Tongue (tissue), 2 donors: ENCODE results near the gene SFXN5. TPM values are rescaled to one million over a fixed set of nuclear protein-coding genes. Genes with fewer than 3 reads are reported as not detected.

Experiments used
- DNase-seq: peaks from one replicate; pipeline ENCODE4 v3.0.0-alpha.2; 2015
- total RNA-seq: library from RNA; depleted of rRNA; stranded (reverse); fragments of >200 nt; gene quantifications from one replicate; pipeline ENCODE4 v1.2.3, GENCODE V29; 2014

The SFXN5 gene
- total RNA-seq, 1 donor from 2014 or later: 7.3 TPM

DNA sequence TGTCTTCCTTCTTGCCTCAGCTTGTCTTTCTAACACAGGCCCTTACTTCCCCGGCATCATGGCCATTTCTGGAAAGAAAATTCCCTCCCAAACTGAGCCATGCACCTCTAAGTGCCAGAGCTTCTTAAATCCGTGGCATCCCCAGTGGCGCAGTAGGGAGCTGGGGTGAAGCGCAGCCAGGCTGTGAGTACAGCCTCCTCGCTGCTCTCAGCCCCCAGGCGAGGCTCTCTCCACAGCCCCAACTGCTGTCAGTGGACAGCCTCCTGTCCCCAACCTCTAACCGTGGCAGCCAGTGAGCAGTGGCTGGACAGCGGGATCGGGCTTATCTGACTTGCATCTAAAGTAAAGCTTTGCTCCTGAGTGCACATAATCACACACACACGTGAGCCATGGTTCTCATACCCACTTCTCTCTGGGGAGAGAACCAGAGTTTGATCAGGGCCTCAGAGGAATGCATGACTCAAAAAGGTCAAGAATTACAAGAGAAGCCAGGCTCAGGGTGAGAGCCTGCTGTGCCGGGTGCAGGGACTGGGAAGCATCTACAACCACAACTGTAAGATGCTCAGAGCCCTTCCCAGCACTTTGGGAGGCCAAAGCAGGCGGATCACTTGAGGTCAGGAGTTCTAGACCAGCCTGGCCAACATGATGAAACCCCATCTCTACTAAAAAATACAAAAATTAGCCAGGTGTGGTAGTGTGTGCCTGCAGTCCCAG is 50.7 kb downstream of the SFXN5 start:
- no peak for DNase-seq

DNA sequence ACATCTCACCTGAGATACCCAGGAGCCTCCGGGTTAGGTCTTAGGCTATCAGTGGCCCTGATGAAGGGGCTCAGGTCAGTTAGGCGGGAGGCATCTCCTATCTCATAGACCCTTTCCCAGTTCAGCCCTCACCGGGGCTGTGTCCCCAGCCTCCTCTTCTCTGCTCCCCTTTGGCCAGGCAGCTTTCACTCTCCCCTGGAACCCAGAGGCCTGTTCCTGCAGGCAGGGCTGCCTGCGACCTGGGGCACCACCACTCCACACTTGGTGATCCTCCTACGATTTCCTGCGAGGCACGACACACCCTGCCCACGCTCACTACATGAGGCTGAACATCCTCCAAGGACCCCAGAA is 51.2 kb downstream of the SFXN5 start:
- no peak for DNase-seq

DNA sequence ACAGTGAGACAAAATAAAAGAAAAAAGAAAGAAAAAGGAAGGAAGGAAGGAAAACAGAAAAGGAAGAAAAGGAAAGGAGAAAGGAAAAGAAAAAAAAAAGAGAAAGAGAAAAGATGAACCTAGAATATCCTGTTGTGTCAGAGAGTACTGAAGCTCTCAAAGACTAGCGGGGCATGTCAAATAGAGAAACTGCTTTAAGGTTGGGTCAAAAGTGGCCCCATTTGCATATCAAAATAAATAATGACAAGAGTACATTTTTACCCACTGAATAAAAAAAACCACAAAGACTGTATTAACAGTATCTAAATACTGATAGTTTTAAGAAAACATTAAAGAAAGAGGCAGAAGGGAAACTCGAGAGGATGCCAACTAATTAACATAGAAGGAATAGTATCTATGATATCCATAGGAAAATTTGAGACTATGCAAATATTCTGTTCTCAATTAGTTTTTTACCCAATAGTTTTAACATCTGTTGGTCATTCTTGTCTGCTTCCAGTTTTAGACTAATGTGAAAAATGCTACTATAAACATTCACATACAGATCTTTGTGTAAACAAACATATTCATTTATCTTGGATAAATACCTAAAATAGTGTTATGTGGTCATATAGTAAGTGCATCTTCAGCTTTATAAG is 53.2 kb downstream of the SFXN5 start:
- no peak for DNase-seq

DNA sequence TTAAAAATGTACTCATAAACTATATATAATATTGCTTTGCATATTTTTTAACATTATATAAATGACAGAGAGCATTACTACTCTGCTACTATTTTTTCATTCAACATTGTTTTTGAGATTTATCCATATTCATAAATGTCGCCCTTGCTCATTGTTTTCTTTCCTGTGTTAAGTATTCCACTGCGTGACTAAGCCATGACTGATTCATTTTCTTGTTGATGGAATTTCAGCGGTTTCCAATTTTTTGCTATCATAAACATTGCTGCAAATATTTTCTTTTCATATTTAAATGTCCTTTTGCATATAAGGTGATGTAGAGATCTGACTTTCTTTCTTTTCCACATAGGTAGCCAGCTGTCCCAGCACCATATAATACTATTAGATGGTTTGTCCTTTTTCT is 57.6 kb downstream of the SFXN5 start:
- no peak for DNase-seq

DNA sequence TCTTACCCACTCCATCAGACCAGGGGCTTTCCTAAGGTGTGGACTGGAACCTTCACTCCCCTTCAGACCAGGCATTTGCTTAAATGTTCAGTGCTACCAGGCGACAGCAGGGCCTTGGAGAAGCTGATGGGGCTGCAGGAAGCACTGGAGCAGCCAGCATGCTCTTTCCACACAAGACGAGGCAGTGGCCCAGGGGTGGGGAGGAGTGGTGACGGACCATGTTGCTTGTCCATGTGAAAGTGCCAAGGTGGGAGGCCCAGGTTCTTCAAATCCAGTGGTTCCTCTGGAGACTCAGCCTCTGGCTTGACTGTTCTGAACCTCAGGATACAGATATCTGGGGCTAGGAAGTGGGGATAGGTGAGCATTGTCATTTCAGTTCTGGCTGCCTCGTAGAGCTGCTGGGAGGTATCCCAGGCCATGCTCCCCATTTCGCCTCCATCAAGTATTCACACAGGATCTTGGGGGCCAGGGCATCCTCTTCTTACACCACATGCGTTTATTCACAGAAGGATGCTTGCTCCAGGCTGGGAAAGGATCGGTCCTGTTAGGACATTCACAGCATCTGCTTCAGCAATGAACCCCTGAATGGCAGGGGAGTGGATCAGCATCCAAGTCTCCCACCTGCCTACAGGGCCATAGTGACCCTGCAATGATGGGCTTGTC is 62.2 kb downstream of the SFXN5 start:
- no peak for DNase-seq

DNA sequence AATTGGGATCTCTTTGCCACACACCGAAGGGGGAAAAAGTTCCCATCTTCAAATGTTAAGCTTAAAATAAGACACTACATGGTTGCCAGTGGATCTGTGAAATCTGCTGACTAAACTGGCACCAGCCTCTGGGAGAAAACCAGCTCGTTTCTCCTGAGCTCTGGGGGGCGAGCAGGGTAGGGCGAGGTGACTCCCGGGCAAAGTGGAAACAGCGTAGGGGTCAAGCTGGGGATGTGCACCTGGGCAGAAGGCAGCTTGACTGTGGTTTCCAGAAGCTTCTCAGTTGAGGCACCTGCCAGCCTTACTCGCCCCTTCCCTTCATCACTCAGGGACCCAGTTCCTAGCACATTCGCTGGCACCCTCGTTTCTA is 62.8 kb downstream of the SFXN5 start:
- no peak for DNase-seq

DNA sequence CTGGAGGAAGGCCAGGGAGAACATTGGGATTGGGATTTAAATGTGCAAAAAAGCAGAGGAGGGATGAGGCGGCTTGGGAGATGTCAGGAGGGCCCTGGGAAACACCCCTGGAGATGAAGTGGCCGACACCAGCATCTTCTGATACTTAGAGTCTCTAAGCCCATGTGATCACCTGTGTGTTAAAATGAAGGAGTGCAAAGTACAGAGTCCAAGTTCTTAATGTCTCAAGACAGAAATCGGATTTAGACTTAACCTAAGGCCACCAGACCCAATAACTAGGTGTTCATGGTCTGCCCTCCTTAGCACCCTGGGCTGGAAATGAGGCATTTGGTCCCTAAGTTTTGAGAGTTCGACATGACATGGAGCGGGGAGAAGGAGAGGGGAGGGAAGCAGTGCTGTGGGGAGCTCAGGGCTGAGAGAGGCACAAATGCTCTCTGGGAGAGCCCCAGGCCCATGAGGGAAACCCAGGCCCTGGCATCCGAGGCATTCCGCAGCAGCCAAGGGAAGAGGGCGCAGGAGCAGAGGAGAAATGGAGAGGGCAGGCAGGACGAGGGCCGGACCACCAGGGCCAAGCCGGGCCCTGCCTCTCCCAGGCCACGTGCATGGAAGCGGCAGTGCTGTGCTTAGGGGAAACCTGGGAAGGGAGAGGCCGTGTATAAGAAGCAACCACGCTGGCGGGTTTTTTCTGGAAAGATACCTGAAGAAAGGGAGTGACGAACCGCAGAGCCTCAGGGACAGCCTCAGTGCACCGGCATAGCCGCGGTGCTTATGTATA is 63.3 kb downstream of the SFXN5 start:
- no peak for DNase-seq

DNA sequence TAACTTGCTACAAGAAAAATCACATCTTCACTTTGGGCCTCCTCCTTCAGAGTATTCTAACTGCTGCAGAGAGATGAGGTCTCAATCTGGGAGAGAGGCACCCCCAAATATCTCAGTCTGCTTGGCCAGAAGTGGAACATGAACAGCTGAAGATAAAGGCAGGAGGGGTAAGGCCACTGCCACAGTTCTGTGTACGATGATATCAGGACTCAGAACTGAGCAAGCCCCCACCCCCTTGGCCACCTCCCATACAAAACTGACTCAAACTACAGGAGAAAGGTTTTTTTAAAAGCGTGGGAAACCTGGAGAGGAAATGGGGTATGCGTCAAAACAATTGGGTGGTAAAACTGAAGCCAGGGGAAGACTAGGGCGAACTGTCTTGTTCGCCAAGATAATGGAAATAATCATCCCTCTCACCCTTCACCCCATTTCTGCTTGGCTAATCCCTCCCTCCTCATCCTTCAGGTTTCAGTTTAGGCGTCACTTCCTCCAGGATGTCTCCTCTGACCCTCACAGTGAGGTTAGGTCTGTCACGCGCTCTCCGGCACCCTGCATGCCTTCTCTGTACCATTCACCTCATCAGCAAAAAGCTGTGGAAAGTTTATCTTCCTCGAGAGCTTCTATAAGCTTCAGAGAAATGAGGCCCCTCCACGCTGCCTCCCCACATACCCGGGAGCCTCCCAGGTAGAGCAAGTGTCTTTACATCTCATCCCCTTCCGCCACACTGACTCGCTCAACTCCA is 64.4 kb downstream of the SFXN5 start:
- DNase-seq: no peak

DNA sequence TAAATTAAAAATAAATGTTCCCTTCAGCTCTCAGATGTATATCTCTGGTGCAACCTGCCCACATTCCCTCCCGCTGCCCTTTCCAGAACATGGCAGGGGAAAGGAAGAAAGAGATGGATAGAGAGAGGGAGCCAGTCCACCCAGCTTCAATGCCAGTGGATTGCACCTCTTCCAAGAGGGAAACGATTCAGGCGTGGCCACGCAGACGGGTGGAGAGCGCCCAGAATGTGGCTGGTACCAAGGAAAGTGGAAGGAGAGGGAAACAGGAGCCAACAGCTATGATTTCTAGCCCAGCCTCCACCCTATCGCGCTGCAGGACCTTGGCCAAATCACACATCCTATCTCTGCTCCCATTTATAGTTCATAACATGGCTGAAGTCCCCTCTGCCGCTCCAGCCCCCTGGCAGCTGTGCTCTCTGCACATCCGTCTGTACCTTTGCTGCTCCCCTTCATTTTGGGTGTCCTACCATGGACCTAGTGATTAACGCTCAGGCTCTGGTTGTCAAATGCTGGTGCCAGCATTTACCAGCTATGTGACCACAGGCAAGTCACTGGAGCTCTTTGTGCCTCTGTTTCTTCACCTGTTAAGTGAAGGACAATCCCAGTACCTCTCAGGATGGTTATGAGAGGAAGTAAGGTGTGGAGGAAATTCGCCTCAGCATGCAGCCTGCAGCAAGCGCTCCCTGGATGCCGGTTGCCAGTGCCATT is 66.5 kb downstream of the SFXN5 start:
- DNase-seq: no peak

DNA sequence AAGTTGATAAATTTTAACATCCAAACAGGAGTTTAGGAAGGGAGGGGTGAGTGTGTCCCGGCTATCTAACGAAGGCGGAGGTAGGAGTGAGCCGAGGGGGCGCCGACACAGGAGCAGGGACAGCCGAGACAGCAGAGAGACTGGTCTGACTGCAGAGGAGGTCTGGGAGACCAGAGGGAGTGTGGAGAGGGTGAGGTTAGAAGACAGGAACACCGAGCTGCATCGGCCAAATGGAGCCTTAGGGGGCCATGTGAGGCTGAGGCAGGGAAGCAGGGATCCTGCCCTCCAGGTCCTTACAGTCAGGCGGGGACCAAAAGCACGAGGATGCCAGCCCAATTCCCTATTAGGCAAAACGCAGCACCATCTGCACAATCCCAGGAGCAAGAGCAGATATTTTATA is 67.0 kb downstream of the SFXN5 start:
- DNase-seq: no peak

DNA sequence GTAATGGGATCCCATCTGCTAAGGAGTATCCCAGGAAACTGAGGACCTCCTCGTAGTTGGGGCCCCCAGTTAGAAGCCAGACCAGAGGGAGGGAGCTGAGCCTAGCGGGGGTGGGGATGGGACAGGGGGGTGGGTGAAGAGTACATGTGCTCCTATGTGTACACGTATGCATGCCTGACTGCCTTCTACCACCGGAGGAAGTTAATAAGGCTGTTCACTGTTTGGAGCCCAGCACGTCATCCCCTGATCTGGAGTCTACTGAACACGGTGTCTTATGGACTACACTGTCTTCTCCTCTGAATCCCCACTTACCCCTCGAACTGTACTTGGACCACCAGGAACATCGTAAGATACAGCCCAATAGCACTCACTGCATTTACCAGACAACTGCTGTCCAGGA is 68.5 kb downstream of the SFXN5 start:
- DNase-seq: no peak

DNA sequence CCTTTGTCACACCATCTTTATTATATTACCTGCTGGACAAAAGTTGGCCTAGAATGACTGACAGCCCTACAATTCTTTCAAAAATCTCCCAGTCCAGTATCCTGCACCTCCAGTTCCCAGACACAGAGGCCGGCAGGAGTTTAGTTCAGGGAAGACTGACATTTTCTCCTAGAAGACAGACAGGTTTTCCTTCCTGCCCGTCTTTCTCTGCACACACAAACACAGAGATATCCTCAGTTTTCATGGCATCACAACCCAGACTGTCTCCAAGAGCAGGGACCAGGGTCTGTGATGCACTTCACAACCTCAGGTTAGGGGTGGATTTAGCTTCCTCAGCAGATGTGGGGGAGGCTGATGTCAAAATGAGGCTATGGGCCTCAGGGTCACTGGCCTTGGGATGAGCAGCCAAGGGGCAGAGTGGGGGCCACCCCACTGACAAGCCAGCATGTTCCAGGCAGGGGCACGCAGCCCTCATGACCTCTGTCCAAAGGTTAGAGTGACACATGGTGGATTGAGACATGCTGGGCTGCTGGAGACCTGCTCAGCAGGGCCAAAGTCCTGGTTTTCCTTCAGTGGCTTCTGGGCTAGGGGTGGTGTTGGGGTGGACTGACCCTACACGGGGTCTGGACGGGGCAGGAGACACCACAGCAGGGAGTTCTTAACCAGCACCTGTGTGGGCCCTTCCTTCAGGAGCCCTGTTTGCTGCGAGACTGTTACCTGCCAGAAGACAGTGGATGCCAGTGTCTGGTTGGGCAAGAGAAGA is 70.5 kb downstream of the SFXN5 start:
- no peak for DNase-seq

DNA sequence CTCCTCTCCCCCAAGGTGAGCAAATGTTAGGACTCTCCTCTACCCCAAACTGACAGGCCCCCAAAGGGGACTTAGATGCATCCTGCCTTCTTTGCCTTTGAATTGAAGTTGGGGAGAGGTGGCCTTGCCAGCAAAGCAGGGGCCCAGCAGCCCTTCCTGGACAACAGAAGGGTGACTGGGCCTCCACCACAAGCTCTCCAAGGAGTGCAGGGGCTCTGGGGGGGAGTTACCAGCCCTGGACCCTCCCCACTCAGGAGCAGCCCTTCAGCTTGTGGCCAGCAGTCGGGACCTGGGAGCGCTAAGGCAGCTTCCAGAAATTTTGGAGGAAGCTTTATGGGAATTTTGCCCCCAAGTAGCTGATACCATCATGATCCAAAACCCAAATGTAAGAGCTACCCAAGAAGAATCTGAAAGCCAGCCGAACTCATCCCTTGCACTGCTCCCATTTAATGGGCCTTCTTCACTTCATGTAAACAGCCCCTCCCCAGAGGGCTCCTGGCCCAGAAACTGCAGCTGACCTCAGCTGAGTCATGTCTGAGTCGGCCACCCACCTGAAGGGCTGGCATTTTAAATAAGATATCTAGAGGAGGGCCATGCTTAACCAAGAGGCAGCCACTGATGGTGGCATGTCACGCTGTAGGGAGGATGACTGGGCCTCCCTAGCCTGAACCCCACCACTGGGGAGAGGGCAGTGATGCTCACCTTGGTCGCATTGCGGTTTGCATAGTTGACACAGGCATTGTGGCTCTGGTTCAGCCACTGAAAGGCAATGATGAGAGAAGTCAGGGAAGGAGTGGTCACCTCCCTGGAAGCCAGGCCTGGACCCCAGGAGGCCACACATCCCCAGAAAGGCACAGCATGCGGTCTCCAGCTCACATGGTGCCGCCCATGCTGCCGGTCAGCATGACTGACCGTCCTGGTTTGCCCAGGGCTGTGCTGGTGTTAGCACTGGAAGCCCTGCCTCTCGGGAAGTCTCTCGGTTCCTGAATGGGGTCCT is 71.5 kb downstream of the SFXN5 start:
- no peak for DNase-seq

DNA sequence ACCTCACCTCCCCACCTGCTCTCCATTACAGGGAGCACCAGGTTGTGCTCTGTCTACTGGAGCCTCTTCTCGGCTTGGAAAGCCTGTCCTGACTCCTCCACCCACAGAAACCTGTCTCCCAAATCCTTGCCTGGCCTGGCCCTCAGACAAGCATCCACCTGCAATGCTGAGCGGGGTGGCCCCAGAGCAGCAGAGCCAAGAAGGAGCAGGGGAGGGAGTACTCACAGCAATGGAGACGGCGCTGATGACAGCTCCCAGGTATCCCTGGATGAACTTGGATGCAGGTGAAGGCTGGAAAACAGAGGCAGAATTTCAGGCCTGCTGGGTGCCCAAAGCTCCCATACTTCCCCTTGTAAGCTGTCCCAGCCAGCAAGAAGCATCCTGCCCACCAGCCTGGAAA is 72.8 kb downstream of the SFXN5 start:
- DNase-seq: no peak

DNA sequence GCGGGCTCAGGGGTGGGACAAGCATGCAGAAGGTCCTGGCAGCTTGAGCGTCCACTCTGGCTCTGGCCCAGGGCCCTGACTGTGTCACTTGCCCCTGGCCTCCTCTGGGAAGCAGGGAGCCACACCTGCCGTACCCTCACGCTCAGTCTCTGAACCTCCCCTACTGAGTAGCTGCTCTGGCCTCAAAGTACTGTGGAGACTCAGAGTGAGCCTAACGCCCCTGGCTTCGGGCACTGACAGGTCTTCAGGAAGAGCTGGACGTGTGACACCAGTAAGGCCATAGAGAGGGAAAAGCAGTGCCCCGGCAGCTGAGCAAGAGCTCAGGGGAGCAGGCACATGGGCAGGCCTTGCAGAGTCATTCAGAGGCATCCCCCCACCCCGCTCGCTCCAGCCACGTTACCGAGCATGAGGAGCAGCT is 73.3 kb downstream of the SFXN5 start:
- no peak for DNase-seq

DNA sequence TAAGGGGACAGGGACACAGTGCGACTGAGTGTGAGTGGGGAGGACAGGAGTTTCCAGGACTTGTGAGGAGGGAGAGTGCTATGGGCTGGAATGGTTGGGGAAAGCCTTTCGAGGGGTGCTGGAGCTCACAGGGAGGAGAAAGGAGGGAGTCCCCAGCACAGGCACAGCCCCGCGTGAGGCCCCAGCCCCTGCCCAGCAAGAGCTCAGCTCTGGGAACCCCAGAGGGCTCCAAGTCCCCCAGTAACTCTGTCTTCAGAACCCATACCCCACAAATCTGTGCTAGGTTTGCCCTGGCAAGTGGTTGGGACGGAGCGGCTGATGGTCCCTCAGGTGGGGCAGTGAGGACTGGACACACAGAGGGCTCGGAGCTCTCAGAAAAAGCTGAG is 75.4 kb downstream of the SFXN5 start:
- no peak for DNase-seq

DNA sequence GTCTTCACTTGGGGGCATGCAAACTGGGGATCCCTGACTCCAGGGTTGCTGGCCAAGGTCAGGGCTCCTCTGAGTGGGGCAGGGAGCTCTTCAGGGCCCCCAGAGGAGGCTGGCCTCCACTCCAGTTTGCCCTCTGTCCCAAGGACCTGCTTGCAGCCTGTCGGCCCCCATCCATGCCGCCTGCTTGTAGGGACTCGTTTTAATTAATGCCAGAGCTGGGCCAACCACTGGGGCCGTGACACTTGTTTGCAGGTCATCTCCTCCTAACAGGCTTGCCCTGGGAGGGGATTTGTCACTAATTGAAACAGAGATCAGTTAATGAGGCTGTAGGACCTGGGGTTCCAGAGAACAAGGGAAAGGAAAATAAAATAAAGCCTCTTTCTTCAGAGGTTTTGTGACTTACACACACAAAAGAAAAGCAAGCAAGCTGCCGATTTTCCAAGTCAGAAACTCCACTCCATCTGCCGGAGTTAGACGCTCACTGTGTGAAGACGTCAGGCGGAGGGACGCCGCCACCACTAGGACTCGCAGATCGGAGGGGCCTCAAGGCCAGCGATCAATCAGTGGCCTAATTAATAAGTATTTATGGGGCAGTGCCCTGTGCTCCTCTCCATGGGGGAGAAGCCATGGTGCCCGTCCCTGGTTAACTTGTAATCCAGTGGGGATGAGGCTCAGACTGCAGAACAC is 75.9 kb downstream of the SFXN5 start:
- no peak for DNase-seq

DNA sequence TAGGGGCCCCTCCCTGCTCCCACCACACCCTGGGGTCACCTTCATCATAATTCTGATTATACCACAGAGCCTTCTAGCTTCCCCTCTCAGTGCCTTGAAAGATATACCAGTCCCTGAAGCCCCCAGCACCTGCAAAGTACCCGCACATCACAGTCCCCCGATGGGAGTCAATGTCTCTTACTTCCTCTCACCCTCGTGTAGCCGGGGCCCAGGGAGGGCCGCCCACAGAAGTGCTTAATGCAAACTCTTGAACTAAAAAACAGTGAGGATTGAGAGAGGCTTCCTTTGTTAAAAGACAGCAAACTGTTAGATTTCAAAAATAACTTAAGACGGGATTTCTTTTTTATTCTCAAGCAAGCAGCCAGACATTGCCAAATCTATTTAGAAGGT is 76.5 kb downstream of the SFXN5 start:
- no peak for DNase-seq
